Epithelial cell of esophagus (primary cell): ENCODE results near the gene GATAD2A.
"Not testable (repeated sequence)": the region's sequence is repeated elsewhere in the genome, so short reads cannot be mapped to it uniquely, and the experiment has no call there.

ENCODE experiments used
- DNase-seq: peaks from one replicate; pipeline ENCODE4 v3.0.0; 2010; ENCODE audit warnings: low read depth
- H3K4me3 ChIP-seq: 2 replicates; pipeline ENCODE4 v1.5.1; 2011; ENCODE audit warnings: mild to moderate bottlenecking, low read length, control low read depth
- CTCF ChIP-seq: IDR thresholded peaks from 2 replicates; pipeline ENCODE4 v1.5.1; 2011; ENCODE audit warnings: low read depth, mild to moderate bottlenecking, low read length, control low read depth, inconsistent platforms; ENCODE audit not compliant: insufficient read depth; ENCODE audit errors: missing control alignments

The GATAD2A gene

DNA sequence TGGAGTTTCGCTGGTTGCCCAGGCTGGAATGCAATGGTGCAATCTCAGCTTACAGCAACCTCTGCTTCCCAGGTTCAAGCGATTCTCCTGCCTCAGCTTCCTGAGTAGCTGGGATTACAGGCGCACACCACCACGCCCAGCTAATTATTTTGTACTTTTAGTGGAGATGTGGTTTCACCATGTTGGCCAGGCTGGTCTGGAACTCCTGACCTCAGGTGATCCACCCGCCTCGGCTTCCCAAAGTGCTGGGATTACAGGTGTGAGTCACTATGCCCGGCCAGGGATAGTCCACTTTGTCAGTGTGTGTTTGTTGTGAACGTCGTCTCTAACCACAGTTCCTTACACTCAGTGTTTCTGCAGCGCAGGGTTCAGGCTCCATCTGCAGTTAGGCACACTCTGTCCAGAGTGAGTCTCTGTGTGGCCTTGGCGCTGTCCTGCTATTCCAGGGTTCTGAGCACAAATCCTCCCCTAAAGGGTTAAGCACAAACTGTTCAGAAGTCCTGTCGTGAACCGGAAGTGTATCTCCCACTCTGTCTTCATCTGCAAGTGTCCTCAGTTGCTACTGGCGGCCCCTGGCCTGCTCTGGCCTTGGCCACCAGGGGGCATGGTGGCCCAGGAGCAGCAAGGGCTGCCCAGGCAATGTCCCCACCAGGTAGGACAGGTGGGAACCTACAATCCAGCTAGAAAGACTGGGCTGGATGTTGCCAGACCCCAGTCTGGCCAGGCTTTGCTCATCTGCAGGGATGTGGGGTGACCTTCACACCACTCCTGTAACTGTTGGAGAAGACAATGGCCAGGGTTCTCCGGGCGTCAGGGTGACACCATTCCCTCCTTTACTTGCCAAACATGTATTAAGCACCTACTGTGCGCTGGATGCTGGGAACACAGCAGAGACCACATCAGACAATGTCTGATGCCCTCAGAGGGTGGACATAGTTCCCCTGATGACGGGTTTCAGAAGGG, 38.8 kb upstream of the GATAD2A start:
- TF ChIP-seq CTCF: peak; percentile 97
- peak; percentile 84 for DNase-seq
- H3K4me3 ChIP-seq: no peak overlapping the region

DNA sequence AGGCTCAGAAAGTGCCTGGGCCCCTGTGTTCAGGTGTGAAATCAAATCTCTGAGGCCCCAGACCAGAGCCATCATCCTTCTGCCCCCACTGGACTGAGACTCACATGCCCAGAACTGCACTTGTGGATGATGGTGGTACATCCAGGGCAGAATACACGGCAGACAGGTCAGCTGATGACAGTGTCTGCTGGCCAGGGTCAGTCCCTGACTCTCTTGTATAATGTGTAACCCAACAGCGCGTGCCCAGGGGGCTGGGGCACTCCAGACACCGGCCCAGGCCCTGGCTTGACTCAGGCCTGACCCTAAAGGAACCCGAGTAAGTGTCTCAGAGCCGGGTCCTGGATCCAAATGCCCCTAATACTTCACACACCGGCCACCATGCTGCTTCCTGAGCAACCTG, 37.4 kb upstream of the GATAD2A start:
- no peak overlapping the region for H3K4me3 ChIP-seq
- no peak for DNase-seq
- no peak for TF ChIP-seq CTCF

DNA sequence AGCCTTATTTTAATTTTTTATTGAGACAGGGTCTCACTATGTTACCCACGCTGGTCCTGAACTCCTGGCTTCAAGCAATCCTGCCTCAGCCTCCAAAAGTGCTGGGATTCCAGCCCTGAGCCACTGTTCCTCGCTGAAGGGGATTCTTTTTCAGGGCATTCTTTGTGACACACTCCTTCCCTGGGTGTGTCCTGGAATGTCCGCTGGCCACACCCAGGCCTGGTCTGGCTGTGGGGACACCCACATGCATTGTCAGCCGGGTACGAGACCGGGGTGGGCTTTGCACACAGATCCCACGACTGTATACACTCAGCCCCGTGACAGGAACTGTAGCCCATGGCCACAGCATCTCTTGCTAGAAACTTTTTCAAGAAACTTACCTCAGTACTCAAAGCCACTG, 34.4 kb upstream of the GATAD2A start:
- no peak for TF ChIP-seq CTCF
- no peak overlapping the region for H3K4me3 ChIP-seq
- DNase-seq: peak; percentile 19

- DNase-seq: peak; percentile 43
- TF ChIP-seq CTCF: no peak
Observed at GRCh38 chr19:19372656-19373416, 32.6 kb upstream of the GATAD2A start.

GRCh38 chr19:19379527-19379926, 25.9 kb upstream of the GATAD2A start:
- no peak for TF ChIP-seq CTCF
- no peak overlapping the region for H3K4me3 ChIP-seq
- no peak for DNase-seq

More at GRCh38 chr19:19372656-19373416, 32.6 kb upstream of the GATAD2A start:
- H3K4me3 ChIP-seq: no peak overlapping the region

- not testable (repeated sequence) for H3K4me3 ChIP-seq, DNase-seq
Observed at GRCh38 chr19:19380316-19380715, 25.2 kb upstream of the GATAD2A start.
